DMS153 treated with DMSO at 0.1 percent for 48 hours (cell line): ENCODE measurements around the gene TBRG4.

Experiments
- DNase-seq: peaks from one replicate; lab custom pipeline; 2025; ENCODE audit not compliant: unreplicated experiment; lab: John Stamatoyannopoulos, UW

TBRG4 gene

GRCh38 chr7:45075871-45076796 is 35.4 kb downstream of the TBRG4 start:
- DNase-seq: no peak

DNA sequence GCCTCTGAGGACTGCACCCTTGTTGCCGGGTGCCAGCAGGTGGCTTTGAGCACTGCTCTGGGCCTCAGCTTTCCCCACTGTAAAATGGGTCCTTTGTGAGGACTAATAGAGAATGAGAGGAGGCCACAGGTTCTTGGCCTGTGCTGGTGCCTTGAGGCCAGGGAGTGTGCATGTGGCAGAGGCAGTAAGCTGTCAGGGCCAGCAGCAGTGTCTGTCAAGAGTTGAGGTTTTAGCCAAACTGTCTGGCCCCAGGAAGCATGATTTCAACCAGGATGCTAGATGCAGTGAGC is 36.2 kb downstream of the TBRG4 start:
- DNase-seq: no peak

GRCh38 chr7:45074528-45075354 is 36.8 kb downstream of the TBRG4 start:
- no peak for DNase-seq

GRCh38 chr7:45073786-45074527 is 37.5 kb downstream of the TBRG4 start:
- no peak for DNase-seq

GRCh38 chr7:45073031-45073785 is 38.3 kb downstream of the TBRG4 start:
- no peak for DNase-seq

DNA sequence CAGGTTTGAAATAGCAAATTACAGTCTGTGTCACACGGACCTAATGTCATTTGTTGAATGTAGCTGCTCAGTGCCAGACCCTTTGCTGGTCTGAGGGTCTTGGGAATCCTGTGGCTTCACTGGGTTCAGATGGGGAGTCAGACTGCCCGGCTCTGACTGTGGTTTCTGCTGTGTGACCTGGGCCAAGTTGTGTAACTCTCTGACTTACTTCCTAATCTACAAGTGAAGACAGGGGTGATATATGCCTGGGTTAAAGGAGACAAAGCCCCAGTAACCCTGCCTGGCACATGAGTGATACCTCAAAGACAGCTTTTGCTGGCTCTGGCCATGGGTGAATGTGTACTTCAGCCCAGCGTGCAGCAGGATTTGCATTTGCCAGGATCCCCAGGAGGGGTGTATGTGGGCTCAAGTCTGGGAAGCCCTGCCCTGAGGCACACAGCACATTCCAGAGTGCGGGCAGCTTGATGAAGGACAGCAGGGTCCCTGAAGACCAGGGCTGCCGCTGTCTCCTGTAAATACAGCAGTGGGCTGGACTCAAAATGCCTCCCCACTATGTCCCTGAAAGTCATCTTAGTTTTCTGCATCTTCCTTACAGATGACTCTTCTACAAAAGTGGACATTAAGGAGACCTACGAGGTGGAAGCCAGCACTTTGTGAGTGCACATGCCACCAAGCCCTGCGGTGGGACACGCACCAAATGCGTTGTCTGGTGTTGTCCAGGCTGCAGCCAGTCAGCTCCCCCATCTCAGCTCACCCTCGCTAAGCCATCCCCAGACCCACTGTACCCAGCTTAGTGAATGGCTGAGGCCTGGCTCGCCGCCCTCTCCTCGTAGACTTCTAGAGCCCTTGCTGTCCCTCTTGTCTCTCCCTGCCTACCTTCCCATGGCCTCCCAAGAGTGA is 39.1 kb downstream of the TBRG4 start:
- DNase-seq: no peak

DNA sequence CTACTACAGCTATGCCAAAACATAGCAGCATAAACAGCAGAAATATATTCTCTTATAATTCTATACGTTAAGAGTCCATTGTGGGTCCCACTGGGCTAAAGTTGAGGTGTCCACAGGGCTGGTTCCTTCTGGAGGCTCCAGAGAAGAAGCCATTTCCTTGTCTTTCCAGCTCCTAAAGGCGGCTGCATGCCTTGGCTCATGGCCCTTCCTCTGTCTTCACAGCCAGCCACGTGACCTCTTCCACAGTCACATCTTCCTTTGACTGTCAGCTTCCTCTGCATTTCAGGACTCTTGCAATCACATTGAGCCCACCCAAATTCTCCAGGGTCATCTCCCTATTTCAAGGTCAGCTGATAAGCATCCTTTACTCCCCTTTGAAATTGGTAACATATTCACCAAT is 40.0 kb downstream of the TBRG4 start:
- no peak for DNase-seq

DNA sequence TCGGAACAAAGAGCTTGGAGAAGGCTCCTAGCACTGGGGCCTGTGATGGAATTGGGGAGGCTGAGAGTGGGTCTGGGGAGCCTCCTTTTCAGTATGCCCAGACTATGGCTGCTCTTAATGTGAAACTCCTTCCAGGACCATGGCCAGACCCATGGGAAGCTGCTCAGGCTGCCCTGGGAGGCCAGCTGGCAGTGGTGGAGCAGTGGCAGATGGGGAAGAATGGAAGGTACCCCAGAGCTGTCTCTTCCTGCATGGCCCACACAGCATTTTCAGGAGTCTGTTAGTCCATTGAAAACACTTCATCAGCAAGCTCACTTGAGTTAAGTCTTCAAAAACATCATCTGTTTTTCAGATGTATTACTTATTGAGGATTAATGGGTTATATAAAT is 41.2 kb downstream of the TBRG4 start:
- DNase-seq: no peak

DNA sequence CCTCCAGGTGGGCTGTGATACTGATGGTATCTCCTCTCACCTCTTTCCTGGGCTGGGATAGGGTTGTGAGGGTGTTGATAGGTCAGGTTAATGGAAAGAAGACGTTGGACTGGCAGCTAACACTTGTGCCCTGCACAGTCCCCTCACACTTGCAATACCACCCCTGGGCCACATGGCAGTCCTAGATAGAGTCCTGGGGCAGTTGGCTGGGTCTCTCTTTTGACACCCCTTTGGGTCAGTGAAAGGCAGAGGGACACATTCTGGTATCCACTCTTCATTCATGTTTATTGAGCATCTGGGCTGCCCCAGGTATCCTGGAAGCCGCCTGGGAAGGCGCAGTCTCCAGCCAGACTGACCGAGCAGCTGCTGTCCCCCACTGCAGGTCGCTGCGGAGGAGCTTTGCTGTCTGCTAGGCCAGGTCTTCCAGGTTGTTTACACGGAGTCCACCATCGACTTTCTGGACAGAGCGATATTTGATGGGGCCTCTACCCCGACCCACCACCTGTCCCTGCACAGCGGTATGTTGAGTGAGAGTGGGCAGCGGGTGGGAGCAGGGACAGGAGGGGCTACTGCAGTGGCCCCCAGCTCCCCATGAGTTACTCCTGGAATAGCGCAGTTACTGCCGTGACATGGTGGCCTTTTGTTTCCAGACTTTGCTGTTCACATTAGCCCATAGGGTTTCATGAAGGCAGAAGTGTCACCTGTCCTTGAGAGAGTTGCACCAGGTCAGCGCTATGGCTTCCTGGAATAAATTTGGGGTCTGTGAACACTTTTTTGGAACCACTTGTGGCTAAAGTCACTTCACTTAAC is 41.8 kb downstream of the TBRG4 start:
- no peak for DNase-seq

GRCh38 chr7:45068236-45069023 is 43.1 kb downstream of the TBRG4 start:
- no peak for DNase-seq

GRCh38 chr7:45067582-45067981 is 43.9 kb downstream of the TBRG4 start:
- DNase-seq: no peak

DNA sequence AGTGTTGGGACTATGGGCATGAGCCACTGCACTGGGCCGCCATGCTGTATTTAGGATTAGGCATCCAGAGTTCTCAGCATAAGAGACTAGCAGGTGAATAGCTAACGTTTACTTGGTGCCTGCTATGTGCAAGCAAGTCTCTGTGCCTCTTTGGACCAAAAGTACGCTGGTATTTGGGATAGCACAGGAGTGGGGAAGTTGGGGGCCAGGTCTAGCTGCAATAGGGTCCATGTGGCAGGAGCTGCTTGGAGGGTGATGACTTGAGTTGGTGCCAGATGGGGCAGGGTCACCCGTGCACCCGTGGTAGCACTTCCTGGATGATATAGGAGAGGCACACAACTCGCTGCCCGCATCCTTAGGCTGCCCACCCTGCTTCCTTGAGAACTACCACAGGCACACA is 45.1 kb downstream of the TBRG4 start:
- no peak for DNase-seq

DNA sequence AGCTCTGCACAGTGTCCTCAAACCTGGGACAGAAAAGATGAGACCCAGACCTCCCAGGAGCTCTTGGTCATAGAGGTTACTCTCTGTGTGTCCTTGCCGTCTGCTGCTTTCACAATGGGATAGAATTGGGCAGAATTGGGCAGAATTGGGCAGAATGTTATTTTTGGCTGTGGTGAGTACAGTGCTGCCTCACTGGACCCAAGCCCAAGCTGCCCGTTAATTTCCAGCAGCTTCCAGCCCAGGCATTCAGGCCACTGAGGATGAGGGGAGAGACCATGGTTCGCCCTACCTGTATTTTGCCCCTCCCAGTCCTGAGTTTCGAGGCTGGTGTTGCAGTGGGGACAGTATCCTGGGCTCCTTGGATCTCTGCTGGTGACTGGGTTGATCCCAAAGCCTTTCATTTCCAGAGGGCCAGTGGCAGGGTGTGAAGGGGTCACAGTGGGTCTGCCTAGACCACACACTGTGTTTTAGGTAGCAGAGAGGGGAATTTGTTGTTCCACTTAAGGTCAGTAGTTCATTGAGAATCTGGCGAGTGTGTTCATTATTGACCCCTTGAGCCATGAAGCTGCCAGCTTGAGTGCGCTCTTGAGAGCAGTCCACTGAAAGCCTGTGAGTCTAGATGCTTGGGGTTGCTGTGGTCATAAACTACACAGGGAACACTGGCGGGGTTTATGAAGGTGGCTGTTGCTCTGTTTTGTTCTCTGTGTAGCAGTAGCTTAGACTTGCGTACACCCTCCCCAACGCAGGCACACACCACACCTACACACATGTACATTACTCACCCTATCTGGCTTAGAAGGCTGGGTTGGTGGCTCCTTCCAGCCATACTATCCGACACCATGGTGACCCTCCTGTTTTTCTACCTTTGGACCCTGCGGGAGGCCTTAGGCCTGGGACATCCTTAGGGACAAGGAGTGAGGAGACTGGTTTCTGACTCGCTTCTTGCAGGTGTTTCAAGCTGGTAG is 46.2 kb downstream of the TBRG4 start:
- DNase-seq: no peak

GRCh38 chr7:45064047-45064725 is 47.3 kb downstream of the TBRG4 start:
- DNase-seq: no peak

DNA sequence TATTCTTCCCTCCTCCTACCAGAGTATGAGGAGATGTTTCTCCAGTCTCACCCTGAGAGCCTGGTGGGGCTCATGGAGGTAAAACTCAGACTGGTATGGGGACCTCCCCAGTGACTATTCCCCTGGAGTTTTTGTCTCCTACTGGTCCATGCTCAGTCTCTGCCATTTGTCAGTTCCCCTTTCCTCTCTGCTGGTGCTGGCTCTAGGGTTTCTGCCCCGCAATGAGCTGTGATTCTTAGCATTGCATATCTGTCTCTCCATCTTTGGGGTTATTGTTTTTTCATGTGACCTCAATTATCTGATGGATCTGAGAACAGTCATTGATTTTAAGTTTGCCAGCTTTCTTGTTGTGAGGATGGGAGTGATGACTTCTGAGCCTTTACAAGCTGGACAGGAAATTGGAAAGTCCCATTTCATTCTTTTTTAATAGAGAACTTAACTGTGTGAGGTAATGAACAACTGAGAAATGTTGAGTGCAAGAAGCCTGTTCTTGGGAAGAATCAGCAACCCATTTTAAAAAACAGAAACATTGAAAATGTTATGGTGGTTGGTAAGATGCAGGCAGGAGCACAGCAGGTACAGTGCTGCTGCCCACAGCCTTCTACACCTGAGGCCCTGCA is 49.6 kb downstream of the TBRG4 start:
- DNase-seq: no peak

- no peak for DNase-seq
Observed at GRCh38 chr7:45061352-45061751, 50.1 kb downstream of the TBRG4 start.
